Measurements from ENCODE around the gene TP53INP2.

The TP53INP2 gene

DNA sequence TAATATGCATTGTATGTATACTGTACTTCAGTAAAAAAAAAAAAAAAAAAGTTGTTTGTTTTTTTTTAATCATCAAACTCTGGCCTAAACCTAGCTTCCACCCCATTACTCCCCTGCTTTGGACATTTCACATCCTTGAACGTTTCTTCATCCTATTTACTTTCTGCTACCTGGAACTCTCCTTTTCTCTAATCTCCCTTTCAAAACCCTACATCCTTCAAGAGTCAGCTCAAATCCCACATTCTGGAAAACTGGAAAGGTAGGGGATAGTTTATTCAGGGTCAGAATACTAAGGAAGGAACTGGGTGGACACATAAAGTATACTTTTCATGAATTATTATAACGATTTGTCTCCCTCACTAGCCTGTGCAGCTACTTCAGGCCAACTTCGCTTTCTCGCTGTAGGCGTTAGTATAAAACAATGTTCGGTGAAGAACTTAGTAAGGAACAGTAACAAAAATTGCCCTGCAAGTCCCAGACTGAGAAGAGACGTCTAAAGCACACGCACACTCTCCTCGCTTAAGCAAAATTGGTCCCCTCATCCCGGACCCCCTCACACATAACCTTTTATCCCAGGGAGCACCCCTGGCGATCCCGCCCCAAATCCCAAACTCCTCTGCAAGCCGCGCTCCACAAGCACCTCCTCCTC, 28.0 kb upstream of the TP53INP2 start:
- H3K27ac ChIP-seq = peak overlapping the region; percentile 67
- TF ChIP-seq, protein P1, sequence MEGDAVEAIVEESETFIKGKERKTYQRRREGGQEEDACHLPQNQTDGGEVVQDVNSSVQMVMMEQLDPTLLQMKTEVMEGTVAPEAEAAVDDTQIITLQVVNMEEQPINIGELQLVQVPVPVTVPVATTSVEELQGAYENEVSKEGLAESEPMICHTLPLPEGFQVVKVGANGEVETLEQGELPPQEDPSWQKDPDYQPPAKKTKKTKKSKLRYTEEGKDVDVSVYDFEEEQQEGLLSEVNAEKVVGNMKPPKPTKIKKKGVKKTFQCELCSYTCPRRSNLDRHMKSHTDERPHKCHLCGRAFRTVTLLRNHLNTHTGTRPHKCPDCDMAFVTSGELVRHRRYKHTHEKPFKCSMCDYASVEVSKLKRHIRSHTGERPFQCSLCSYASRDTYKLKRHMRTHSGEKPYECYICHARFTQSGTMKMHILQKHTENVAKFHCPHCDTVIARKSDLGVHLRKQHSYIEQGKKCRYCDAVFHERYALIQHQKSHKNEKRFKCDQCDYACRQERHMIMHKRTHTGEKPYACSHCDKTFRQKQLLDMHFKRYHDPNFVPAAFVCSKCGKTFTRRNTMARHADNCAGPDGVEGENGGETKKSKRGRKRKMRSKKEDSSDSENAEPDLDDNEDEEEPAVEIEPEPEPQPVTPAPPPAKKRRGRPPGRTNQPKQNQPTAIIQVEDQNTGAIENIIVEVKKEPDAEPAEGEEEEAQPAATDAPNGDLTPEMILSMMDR (conservative IDR thresholded peaks at IDR 0.05) = no peak
- no peak for TF ChIP-seq ZFX (IDR thresholded peaks at IDR 0.05)

DNA sequence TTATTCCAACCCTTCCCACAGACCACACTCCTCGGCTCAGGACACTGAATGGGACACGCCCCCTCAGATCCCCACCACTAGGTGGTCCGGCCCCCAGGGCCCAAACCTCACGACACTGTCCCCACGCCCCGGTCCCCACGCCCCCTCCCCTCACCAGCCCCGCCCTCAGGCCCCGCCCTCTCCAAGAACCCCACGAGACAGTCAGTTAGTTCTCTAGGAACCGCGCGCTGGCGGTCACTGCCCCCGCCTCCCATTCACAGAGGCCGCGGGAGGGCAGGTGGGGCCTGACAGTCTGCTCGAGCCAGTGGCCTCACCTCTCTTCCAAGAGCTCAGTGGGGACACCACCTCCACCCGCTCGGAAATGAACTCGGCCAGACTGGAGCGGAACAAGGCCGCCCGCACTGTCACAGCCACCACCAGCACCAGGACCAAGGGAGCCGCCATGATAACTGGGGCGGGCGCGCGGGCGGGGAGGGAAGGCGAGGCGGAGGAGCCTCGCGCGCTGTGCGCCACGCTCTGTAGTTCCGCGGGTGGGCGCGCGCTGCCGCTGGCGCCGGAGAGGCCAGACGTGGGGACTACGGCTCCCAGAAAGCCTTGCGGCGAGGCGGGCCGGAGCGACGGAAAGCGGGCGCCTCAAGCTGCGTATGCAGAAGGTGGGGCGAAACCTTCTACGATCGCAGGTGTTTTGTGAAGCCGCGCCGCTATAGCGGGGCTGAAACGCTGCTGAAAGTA, 27.3 kb upstream of the TP53INP2 start, which contains the start of gene PIGU:
TSS of gene PIGU (minus strand) at position 451 of the 732 bp plus-strand sequence. CDS start at position 444, 7 bp downstream.
- H3K27ac ChIP-seq = peak within 1 kb of the TSS; percentile 67
- TF ChIP-seq, protein P1 (conservative IDR thresholded peaks at IDR 0.05) = no peak
- peak; percentile 93 for TF ChIP-seq ZFX (IDR thresholded peaks at IDR 0.05)

DNA sequence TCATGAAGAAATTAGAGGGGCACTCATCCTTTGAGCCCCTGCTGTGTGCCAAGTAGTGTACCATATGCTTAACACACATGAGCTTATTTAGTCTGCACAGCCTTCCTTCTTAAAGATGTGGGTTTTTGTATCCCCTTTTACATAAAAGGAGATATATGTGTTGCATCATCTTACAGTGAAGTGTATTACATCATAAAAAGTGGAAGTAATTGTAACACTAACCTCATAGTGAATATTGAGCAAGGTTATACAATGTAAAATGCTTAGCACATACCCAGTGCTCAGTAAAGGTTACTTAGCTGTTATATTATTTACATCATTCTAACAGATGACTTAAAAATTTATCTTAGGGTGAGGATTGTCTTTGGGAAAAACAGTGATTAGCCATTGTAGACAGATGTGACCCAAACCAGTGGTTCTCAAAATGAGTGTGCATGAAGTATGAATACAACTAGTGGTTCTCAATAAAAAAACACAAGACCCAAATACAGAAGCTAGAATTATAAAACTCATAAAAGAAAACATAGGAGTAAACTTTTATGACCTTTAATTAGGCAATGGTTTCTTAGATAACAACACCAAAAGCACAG, 23.5 kb upstream of the TP53INP2 start:
- TF ChIP-seq ZFX (IDR thresholded peaks at IDR 0.05) = no peak
- TF ChIP-seq, protein P1 (conservative IDR thresholded peaks at IDR 0.05) = no peak
- H3K27ac ChIP-seq = no peak overlapping the region

DNA sequence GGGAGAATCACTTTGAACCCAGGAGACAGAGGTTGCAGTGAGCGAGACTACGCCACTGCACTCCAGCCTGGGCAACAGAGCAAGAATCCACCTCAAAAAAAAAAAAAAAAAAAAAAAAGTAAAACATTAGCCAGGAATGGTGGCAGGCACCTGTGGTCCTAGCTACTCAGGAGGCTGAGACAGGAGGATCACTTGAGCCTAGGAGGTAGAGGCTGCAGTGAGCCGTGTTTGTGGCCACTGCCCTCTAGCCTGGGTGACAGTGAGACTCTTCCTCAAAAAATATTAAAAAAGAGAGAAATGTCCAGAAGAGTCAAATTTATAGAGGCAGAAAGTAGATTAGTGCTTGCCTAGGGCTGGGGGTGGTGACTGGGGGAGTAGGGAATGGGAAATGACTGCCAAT, 20.5 kb upstream of the TP53INP2 start:
- TF ChIP-seq, protein P1 (conservative IDR thresholded peaks at IDR 0.05) = no peak
- no peak for TF ChIP-seq ZFX (IDR thresholded peaks at IDR 0.05)
- H3K27ac ChIP-seq = no peak overlapping the region

DNA sequence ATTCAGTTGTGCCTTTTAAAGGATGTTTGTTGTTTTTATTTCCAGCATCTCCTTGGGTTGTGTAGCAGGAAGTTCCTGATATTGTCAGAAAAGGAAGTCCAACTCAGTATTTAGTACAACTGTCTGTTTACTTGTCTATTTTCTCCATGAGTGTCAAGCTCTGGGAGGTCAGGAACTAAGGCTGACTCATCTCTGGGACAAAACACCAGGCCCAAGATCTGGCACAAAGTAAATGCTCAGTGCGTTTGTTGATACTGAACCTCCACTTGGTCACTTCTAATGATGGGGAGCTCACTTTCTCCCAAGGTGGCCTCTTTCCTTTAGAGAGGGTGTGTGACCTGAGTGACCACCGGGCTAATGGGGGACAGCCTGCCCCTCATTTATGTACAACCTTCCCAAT, 14.7 kb upstream of the TP53INP2 start:
- H3K27ac ChIP-seq = peak overlapping the region; percentile 22; the same call in 1 of the 2 replicates
- TF ChIP-seq, protein P1 (conservative IDR thresholded peaks at IDR 0.05) = no peak
- no peak for TF ChIP-seq ZFX (IDR thresholded peaks at IDR 0.05)

DNA sequence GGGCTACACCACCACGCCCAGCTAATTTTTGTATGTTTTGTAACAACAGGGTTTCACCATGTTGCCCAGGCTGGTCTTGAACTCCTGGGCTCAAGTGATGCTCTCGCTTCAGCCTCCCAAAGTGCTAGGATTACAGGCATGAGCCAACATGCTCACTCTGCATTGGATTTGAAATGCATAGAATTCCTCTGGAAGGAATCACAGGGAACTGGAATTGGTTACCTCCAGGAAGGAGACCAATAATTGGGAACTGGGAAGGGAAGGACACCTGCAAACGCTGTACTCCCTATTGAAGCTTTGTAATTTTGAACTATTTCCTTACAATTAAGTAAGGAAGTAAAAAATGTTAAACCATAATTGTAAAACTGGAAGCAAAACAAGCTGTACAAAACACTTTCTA, 12.3 kb upstream of the TP53INP2 start:
- TF ChIP-seq, protein P1 (conservative IDR thresholded peaks at IDR 0.05) = no peak
- no peak for TF ChIP-seq ZFX (IDR thresholded peaks at IDR 0.05)
- no peak overlapping the region for H3K27ac ChIP-seq

DNA sequence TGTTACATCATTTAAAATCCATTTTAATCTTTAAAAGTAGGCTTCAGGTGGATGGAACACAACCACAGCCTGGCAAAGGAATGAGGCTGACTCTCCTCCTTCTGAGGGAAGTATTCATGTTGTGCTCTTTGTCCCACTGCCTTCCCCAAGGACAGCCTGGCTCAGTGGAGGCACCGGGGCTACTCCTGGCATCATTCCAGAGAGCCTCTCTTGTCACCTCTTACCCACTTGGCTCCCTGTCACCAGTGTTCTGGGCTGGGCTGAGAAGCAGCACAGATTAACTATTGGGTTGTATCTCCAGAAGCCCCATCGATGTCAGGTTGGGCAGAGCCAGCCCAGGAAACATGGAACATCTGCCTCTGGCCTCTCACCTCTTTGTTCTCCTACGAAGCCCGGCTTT, 10.7 kb upstream of the TP53INP2 start:
- TF ChIP-seq ZFX (IDR thresholded peaks at IDR 0.05) = no peak
- TF ChIP-seq, protein P1 (conservative IDR thresholded peaks at IDR 0.05) = no peak
- no peak overlapping the region for H3K27ac ChIP-seq

All from C4-2B (cell line).